Neuronal stem cell (in vitro differentiated cells): ENCODE results near the gene LDLRAD2.

Experiments
- DNase-seq: peaks from one replicate; pipeline ENCODE4 v3.0.0-alpha.2; 2013; ENCODE audit warnings: low spot score
- H2AFZ ChIP-seq: one replicate; pipeline ENCODE4 v1.6.1; 2013; ENCODE audit warnings: mild to moderate bottlenecking, low read length, inconsistent platforms
- H2AK5ac ChIP-seq: 2 replicates; pipeline ENCODE4 v1.6.1; 2013; ENCODE audit warnings: low read depth, mild to moderate bottlenecking, inconsistent platforms, low read length, moderate library complexity, mixed read lengths
- H2BK120ac ChIP-seq: 2 replicates; pipeline ENCODE4 v1.6.1; 2013; ENCODE audit warnings: low read depth, mild to moderate bottlenecking, inconsistent platforms, low read length, moderate library complexity, mixed read lengths
- H2BK12ac ChIP-seq: one replicate; pipeline ENCODE4 v1.6.1; 2013; ENCODE audit warnings: low read length, inconsistent platforms
- H2BK15ac ChIP-seq: 2 replicates; pipeline ENCODE4 v1.6.1; 2013; ENCODE audit warnings: mild to moderate bottlenecking, low read length, inconsistent platforms, mixed read lengths
- H2BK5ac ChIP-seq: one replicate; pipeline ENCODE4 v1.6.1; 2013; ENCODE audit warnings: inconsistent platforms, mild to moderate bottlenecking, low read length, moderate library complexity
- H3K14ac ChIP-seq: one replicate; pipeline ENCODE4 v1.6.1; 2013; ENCODE audit warnings: low read length, inconsistent platforms
- H3K18ac ChIP-seq: 2 replicates; pipeline ENCODE4 v1.6.1; 2013; ENCODE audit warnings: low read length, inconsistent platforms
- H3K23ac ChIP-seq: 2 replicates; pipeline ENCODE4 v1.6.1; 2013; ENCODE audit warnings: low read depth, mild to moderate bottlenecking, mixed read lengths, low read length, inconsistent platforms; ENCODE audit not compliant: poor library complexity
- H3K27ac ChIP-seq: replicated peaks from 3 replicates; pipeline ENCODE4 v1.5.1; 2013; ENCODE audit warnings: low read length, inconsistent platforms
- H3K27me3 ChIP-seq, 3 experiments: 2 replicates each; pipeline ENCODE4 v1.6.1; 2013; ENCODE audit warnings: low read length in 3 of 3, mild to moderate bottlenecking in 2 of 3, inconsistent platforms in 1 of 3, low read depth in 1 of 3, mixed read lengths in 1 of 3, moderate library complexity in 1 of 3; ENCODE audit not compliant: control insufficient read depth in 3 of 3, insufficient read depth in 3 of 3
- H3K36me3 ChIP-seq, 2 donors: replicated peaks in 1 of 2; 2 replicates each; pipeline ENCODE4 v1.6.1; 2013; ENCODE audit warnings: low read length in 2 of 2; ENCODE audit not compliant: control insufficient read depth in 2 of 2, insufficient read depth in 2 of 2
- H3K4ac ChIP-seq: 2 replicates; pipeline ENCODE4 v1.6.1; 2013; ENCODE audit warnings: inconsistent platforms, mild to moderate bottlenecking, low read length, moderate library complexity
- H3K4me1 ChIP-seq, 2 donors: 1 replicate in 1 of 2; 2 replicates in 1 of 2; pipeline ENCODE4 v1.6.1; 2013; ENCODE audit warnings: low read length in 2 of 2, low read depth in 1 of 2; ENCODE audit not compliant: control insufficient read depth in 2 of 2, insufficient read depth in 1 of 2
- H3K4me2 ChIP-seq: one replicate; pipeline ENCODE4 v1.6.1; 2013; ENCODE audit warnings: mild to moderate bottlenecking, low read length, inconsistent platforms; ENCODE audit not compliant: insufficient read depth, poor library complexity, severe bottlenecking
- H3K4me3 ChIP-seq, 2 donors: 2 replicates each; pipeline ENCODE4 v1.5.1; 2013; ENCODE audit warnings: low read length in 2 of 2, mild to moderate bottlenecking in 2 of 2, inconsistent platforms in 1 of 2, moderate library complexity in 1 of 2
- H3K79me1 ChIP-seq: one replicate; pipeline ENCODE4 v1.6.1; 2013; ENCODE audit warnings: low read depth, mild to moderate bottlenecking, inconsistent platforms, low read length, moderate library complexity
- H3K9ac ChIP-seq: one replicate; pipeline ENCODE4 v1.6.1; 2013; ENCODE audit warnings: mild to moderate bottlenecking, low read depth, low read length, inconsistent platforms; ENCODE audit not compliant: poor library complexity
- H3K9me3 ChIP-seq, 2 donors: replicated peaks in 1 of 2; 2 replicates each; pipeline versions ENCODE3 to v1.6.1; 2013; ENCODE audit warnings: low read length in 2 of 2, mild to moderate bottlenecking in 2 of 2, inconsistent platforms in 1 of 2, low read depth in 1 of 2, mixed read lengths in 1 of 2, moderate library complexity in 1 of 2; ENCODE audit not compliant: control insufficient read depth in 2 of 2, insufficient read depth in 1 of 2
- H4K8ac ChIP-seq: one replicate; pipeline ENCODE4 v1.6.1; 2013; ENCODE audit warnings: low read depth, mild to moderate bottlenecking, inconsistent platforms, low read length, moderate library complexity
- H4K91ac ChIP-seq: one replicate; pipeline ENCODE4 v1.6.1; 2013; ENCODE audit warnings: low read length, low read depth, mild to moderate bottlenecking, inconsistent platforms; ENCODE audit not compliant: poor library complexity
- WGBS, 2 donors: extraction: QIAGEN DNeasy Blood & Tissue Kit; methylation state at CpG; one replicate each; pipeline ENCODE4 v1.1.7; 2013; ENCODE audit warnings: missing lambda C conversion rate in 2 of 2, mixed read lengths in 1 of 2; ENCODE audit not compliant: insufficient read length in 2 of 2, insufficient replicate concordance in 1 of 2; ENCODE audit errors: extremely low coverage in 2 of 2; 5-methylcytosine and 5-hydroxymethylcytosine counted together

Gene LDLRAD2

GRCh38 chr1:21814241-21814918, 2.3 kb downstream of the LDLRAD2 start:
- peak overlapping the region; percentile 58 for H2AFZ ChIP-seq
- no peak overlapping the region for H4K8ac ChIP-seq
- peak overlapping the region; percentile 10 for H2BK120ac ChIP-seq
- no peaks in the 10 kb centered on the region for H3K36me3 ChIP-seq
- peak overlapping the region; percentile 96 for H3K18ac ChIP-seq
- peak overlapping the region; percentile 77 for H2BK5ac ChIP-seq
- no peaks in the 10 kb centered on the region for H3K27me3 ChIP-seq
- peak overlapping the region in 1 of 2 donors; percentile 83 for H3K4me3 ChIP-seq
- peak overlapping the region; percentile 82 for H2AK5ac ChIP-seq
- peak overlapping the region; percentile 63 for H2BK12ac ChIP-seq
- no CpG with 5 or more reads among the region's 65 CpGs for WGBS, 2 donors
- H3K27ac ChIP-seq: no peak overlapping the region
- H3K9me3 ChIP-seq: no peaks in the 10 kb centered on the region
- no peak overlapping the region for H3K14ac ChIP-seq
- H3K9ac ChIP-seq: peak overlapping the region; percentile 94
- H3K4me1 ChIP-seq: peaks cover 5 to 10% of the 10 kb centered on the region in 2 donors
- peak overlapping the region; percentile 93 for H3K23ac ChIP-seq
- peak overlapping the region; percentile 54 for H3K4ac ChIP-seq
- peak overlapping the region; percentile 38 for H4K91ac ChIP-seq
- H3K79me1 ChIP-seq: no peaks in the 10 kb centered on the region
- DNase-seq: peak; percentile 50
- peak overlapping the region; percentile 83 for H2BK15ac ChIP-seq
- H3K4me2 ChIP-seq: peak overlapping the region; percentile 75

- Histone ChIP-seq H3K14ac (no peak overlapping the region), H3K79me1 (no peaks in the 10 kb centered on the region), H3K4me3 (peak overlapping the region in 1 of 2 donors; percentile 0), H3K23ac (peak overlapping the region; percentile 67), H3K9ac (peak overlapping the region; percentile 80), H3K27me3 (no peaks in the 10 kb centered on the region), H2BK120ac (peak overlapping the region; percentile 10), H2BK15ac (peak overlapping the region; percentile 30), H2BK5ac (peak overlapping the region; percentile 77), H4K8ac (peak overlapping the region; percentile 53), H3K18ac (peak overlapping the region; percentile 92), H2BK12ac (peak overlapping the region; percentile 59), H3K4me2 (no peak overlapping the region), H3K36me3 (no peaks in the 10 kb centered on the region), H3K4ac (peak overlapping the region; percentile 54), H3K9me3 (no peaks in the 10 kb centered on the region), H2AK5ac (peak overlapping the region; percentile 82), H3K27ac (no peak overlapping the region), H2AFZ (peak overlapping the region; percentile 58), H3K4me1 (peaks cover 5 to 10% of the 10 kb centered on the region in 2 donors), H4K91ac (peak overlapping the region; percentile 38)
- no peak for DNase-seq
- 100% methylated on average over 6 of the region's 15 CpGs; no CpG with 5 or more reads in 1 of the 2 donors for WGBS, 2 donors
Observed at GRCh38 chr1:21814981-21815582, 3.0 kb downstream of the LDLRAD2 start.

GRCh38 chr1:21815724-21816321, 3.8 kb downstream of the LDLRAD2 start:
- no peaks in the 10 kb centered on the region for H3K9me3 ChIP-seq
- H3K4me3 ChIP-seq: no peak overlapping the region
- H2BK120ac ChIP-seq: no peak overlapping the region
- H2AFZ ChIP-seq: peak overlapping the region; percentile 73
- peak overlapping the region; percentile 4 for H4K8ac ChIP-seq
- peak overlapping the region; percentile 97 for H2AK5ac ChIP-seq
- H2BK12ac ChIP-seq: peak overlapping the region; percentile 78
- H3K36me3 ChIP-seq: no peaks in the 10 kb centered on the region
- H2BK15ac ChIP-seq: peak overlapping the region; percentile 88
- H2BK5ac ChIP-seq: peak overlapping the region; percentile 19
- no peaks in the 10 kb centered on the region for H3K79me1 ChIP-seq
- no peak overlapping the region for H3K14ac ChIP-seq
- peak overlapping the region; percentile 87 for H3K18ac ChIP-seq
- H3K27ac ChIP-seq: no peak overlapping the region
- H3K4me2 ChIP-seq: no peak overlapping the region
- H3K4ac ChIP-seq: no peak overlapping the region
- DNase-seq: no peak
- peaks cover 5 to 10% of the 10 kb centered on the region in 2 donors for H3K4me1 ChIP-seq
- no peak overlapping the region for H4K91ac ChIP-seq
- no CpG with 5 or more reads among the region's 12 CpGs for WGBS, 2 donors
- no peak overlapping the region for H3K9ac ChIP-seq
- H3K23ac ChIP-seq: peak overlapping the region; percentile 58
- no peaks in the 10 kb centered on the region for H3K27me3 ChIP-seq
